SK-N-SH (cell line): ENCODE measurements around the gene LYPD8. TPM values are rescaled to one million over a fixed set of nuclear protein-coding genes. Genes with fewer than 3 reads are reported as not detected.

ENCODE experiments used
- CTCF ChIA-PET: fragments of 300-600, 350-600 bp; formaldehyde crosslinking; extraction: SDS; loops from one replicate; lab custom pipeline; 2021; lab: Yijun Ruan, JAX
- POLR2A ChIA-PET: fragments of 350-600 bp; sonication (Branson Sonifier 250); formaldehyde crosslinking; extraction: SDS; loops from one replicate; lab custom pipeline; 2020; ENCODE audit warnings: antibody characterized with exemption, inconsistent platforms; lab: Yijun Ruan, JAX
- DNase-seq: peaks from one replicate; pipeline ENCODE4 v3.0.0; 2012
- H2AFZ ChIP-seq: fragments of 200-600 bp; sonication (generic); 2 replicates; pipeline ENCODE4 v1.8.1; 2016; ENCODE audit warnings: antibody characterized with exemption, mild to moderate bottlenecking, low read depth
- H3F3A ChIP-seq: fragments of 200-600 bp; sonication (generic); replicated peaks from 2 replicates; pipeline ENCODE3; 2016; ENCODE audit warnings: antibody characterized with exemption, mild to moderate bottlenecking; ENCODE audit not compliant: insufficient read depth
- H3K27ac ChIP-seq, 2 experiments: fragments of 200-500 bp in 1 of 2; fragments of 200-600 bp in 1 of 2; sonication (Bioruptor generic) in 1 of 2; sonication (generic), shearing (Covaris generic) in 1 of 2; 2 replicates each; pipeline versions ENCODE4 v1.5.1 to v1.6.1; 2014 to 2016; ENCODE audit warnings: low read depth in 2 of 2, inconsistent platforms in 1 of 2, low read length in 1 of 2, mild to moderate bottlenecking in 1 of 2, mixed read lengths in 1 of 2
- H3K27me3 ChIP-seq: fragments of 200-600 bp; sonication (generic), shearing (Covaris generic); 2 replicates; pipeline ENCODE4 v1.6.1; 2016; ENCODE audit warnings: mixed run types; ENCODE audit not compliant: insufficient read depth
- H3K36me3 ChIP-seq, 2 experiments: fragments of 200-500 bp in 1 of 2; fragments of 200-600 bp in 1 of 2; sonication (Bioruptor generic) in 1 of 2; sonication (generic) in 1 of 2; replicated peaks in 1 of 2; 2 replicates each; pipeline versions ENCODE3 to v1.5.1; 2014 to 2016; ENCODE audit warnings: low read length in 1 of 2, mild to moderate bottlenecking in 1 of 2; ENCODE audit not compliant: insufficient read depth in 2 of 2, control insufficient read depth in 1 of 2
- H3K4me1 ChIP-seq, 2 experiments: fragments of 200-500 bp in 1 of 2; fragments of 200-600 bp in 1 of 2; sonication (Bioruptor generic) in 1 of 2; sonication (generic), shearing (Covaris generic) in 1 of 2; 2 replicates each; pipeline versions ENCODE4 v1.5.1 to v1.6.1; 2014 to 2016; ENCODE audit warnings: low read depth in 1 of 2, low read length in 1 of 2, mixed run types in 1 of 2; ENCODE audit not compliant: insufficient read depth in 2 of 2, control insufficient read depth in 1 of 2
- H3K4me2 ChIP-seq: fragments of 200-600 bp; sonication (generic), shearing (Covaris generic); 2 replicates; pipeline ENCODE4 v1.6.1; 2017; ENCODE audit warnings: mixed run types
- H3K4me3 ChIP-seq, 2 experiments: fragments of 200-500 bp in 1 of 2; fragments of 200-600 bp in 1 of 2; sonication (Bioruptor generic) in 1 of 2; sonication (generic), shearing (Covaris generic) in 1 of 2; 2 replicates each; pipeline versions ENCODE4 v1.5.1 to v1.8.1; 2014 to 2016; ENCODE audit warnings: low read depth in 2 of 2, inconsistent platforms in 1 of 2, low read length in 1 of 2, mild to moderate bottlenecking in 1 of 2, mixed read lengths in 1 of 2, moderate library complexity in 1 of 2
- H3K79me2 ChIP-seq: fragments of 200-600 bp; sonication (generic); 2 replicates; pipeline ENCODE4 v1.8.1; 2017; ENCODE audit warnings: mild to moderate bottlenecking; ENCODE audit not compliant: insufficient read depth
- H3K9ac ChIP-seq: fragments of 200-600 bp; sonication (generic); 2 replicates; pipeline ENCODE4 v1.6.1; 2017; ENCODE audit warnings: mixed run types
- H3K9me2 ChIP-seq: fragments of 200-600 bp; sonication (generic); 2 replicates; pipeline ENCODE4 v1.6.1; 2017; ENCODE audit warnings: mixed run types
- H3K9me3 ChIP-seq: fragments of 200-600 bp; sonication (generic); 2 replicates; pipeline ENCODE4 v1.6.1; 2017; ENCODE audit warnings: mixed run types, mild to moderate bottlenecking, moderate library complexity
- H4K20me1 ChIP-seq: fragments of 200-600 bp; sonication (generic); 2 replicates; pipeline ENCODE4 v1.6.1; 2017; ENCODE audit warnings: mild to moderate bottlenecking, mixed run types; ENCODE audit not compliant: insufficient read depth
- CHD2 ChIP-seq: fragments of 150-350 bp; IDR thresholded peaks from 2 replicates; pipeline ENCODE4 v1.6.1; 2018; ENCODE audit warnings: low read length; ENCODE audit not compliant: partially characterized antibody
- EP300 ChIP-seq, 2 experiments: IDR thresholded peaks; 2 replicates each; pipeline versions ENCODE4 v1.4.0 to v1.6.1; 2012; ENCODE audit warnings: borderline replicate concordance in 1 of 2, low read depth in 1 of 2, low read length in 1 of 2
- FOSL2 ChIP-seq: IDR thresholded peaks from 2 replicates; pipeline ENCODE4 v1.4.0; 2012; ENCODE audit warnings: low read depth, mild to moderate bottlenecking, moderate library complexity, borderline replicate concordance
- JUND ChIP-seq: IDR thresholded peaks from 2 replicates; pipeline ENCODE4 v1.4.0; 2012
- MXI1 ChIP-seq: IDR thresholded peaks from 2 replicates; pipeline ENCODE4 v1.6.1; 2012; ENCODE audit warnings: mild to moderate bottlenecking, low read depth, low read length, improper control_type of control experiment
- NFIC ChIP-seq: IDR thresholded peaks from 2 replicates; pipeline ENCODE4 v1.4.0; 2012; ENCODE audit warnings: borderline replicate concordance
- NRF1 ChIP-seq: IDR thresholded peaks from 2 replicates; pipeline ENCODE4 v1.6.1; 2012; ENCODE audit warnings: low read depth, mild to moderate bottlenecking, low read length
- PBX3 ChIP-seq: IDR thresholded peaks from 2 replicates; pipeline ENCODE4; 2012
- POLR2AphosphoS5 ChIP-seq: IDR thresholded peaks from 2 replicates; pipeline ENCODE4 v1.6.1; 2012; ENCODE audit warnings: low read depth, low read length
- REST ChIP-seq: IDR thresholded peaks from 2 replicates; pipeline ENCODE4 v1.6.1; 2012; ENCODE audit warnings: mild to moderate bottlenecking, low read depth, low read length, moderate library complexity
- TAF1 ChIP-seq: IDR thresholded peaks from 2 replicates; pipeline ENCODE4 v1.6.1; 2012; ENCODE audit warnings: low read depth, mild to moderate bottlenecking, low read length, moderate library complexity, borderline replicate concordance
- TCF12 ChIP-seq: IDR thresholded peaks from 2 replicates; pipeline ENCODE4 v1.4.0; 2012
- TEAD4 ChIP-seq: IDR thresholded peaks from 2 replicates; pipeline ENCODE4 v1.4.0; 2012; ENCODE audit warnings: mild to moderate bottlenecking, borderline replicate concordance; ENCODE audit not compliant: insufficient read depth
- USF1 ChIP-seq: IDR thresholded peaks from 2 replicates; pipeline ENCODE4 v1.4.0; 2012; ENCODE audit warnings: low read depth, borderline replicate concordance
- USF2 ChIP-seq: fragments of 150-350 bp; IDR thresholded peaks from 2 replicates; pipeline ENCODE4 v1.6.1; 2017; ENCODE audit warnings: antibody characterized with exemption, low read length, low read depth, borderline replicate concordance
- YY1 ChIP-seq: IDR thresholded peaks from 2 replicates; pipeline ENCODE4 v1.4.0; 2012; ENCODE audit warnings: low read depth, mild to moderate bottlenecking
- polyA plus RNA-seq, 3 experiments: library from polyadenylated mRNA; depleted of rRNA; stranded (reverse); fragments of >200 nt; gene quantifications; 2 replicates each; pipeline ENCODE4 v1.2.3, GENCODE V29; 2012

LYPD8 gene
- polyA plus RNA-seq, 1 of the 3 experiments (the other 2 are of a cell fraction) = 1.5 TPM

GRCh38 chr1:248776991-248777390 lies 21.4 kb upstream of the LYPD8 start:
- no peaks in the 10 kb centered on the region for H3K4me1 ChIP-seq
- TF ChIP-seq NFIC = no peak
- TF ChIP-seq TCF12 = no peak
- no peak for TF ChIP-seq USF1
- TF ChIP-seq MXI1 = no peak
- TF ChIP-seq REST = no peak
- no peak for TF ChIP-seq NRF1
- no peak for TF ChIP-seq YY1
- no peak for TF ChIP-seq FOSL2
- TF ChIP-seq TEAD4 = no peak
- TF ChIP-seq POLR2AphosphoS5 = no peak
- TF ChIP-seq USF2 = no peak
- no peak for TF ChIP-seq PBX3
- TF ChIP-seq CHD2 = no peak
- no peak for TF ChIP-seq TAF1
- no peak for TF ChIP-seq JUND
- no peak for TF ChIP-seq EP300 (IDR thresholded peaks at IDR 0.05; ENCODE audit: borderline replicate concordance in 1 of 2, low read depth in 1 of 2, low read length in 1 of 2)
- H3K27ac ChIP-seq = no peak overlapping the region
- H3K4me2 ChIP-seq = no peak overlapping the region
- H3F3A ChIP-seq = no peaks in the 10 kb centered on the region
- DNase-seq = no peak
- no peaks in the 10 kb centered on the region for H3K36me3 ChIP-seq
- H3K79me2 ChIP-seq = no peaks in the 10 kb centered on the region
- H3K27me3 ChIP-seq = peaks cover 10% of the 10 kb centered on the region; the same call in 1 of the 2 replicates
- no peaks in the 10 kb centered on the region for H4K20me1 ChIP-seq
- ChIA-PET CTCF (no interaction called here), POLR2A (no interaction called here)
- H3K9ac ChIP-seq = no peak overlapping the region
- H3K4me3 ChIP-seq = no peak overlapping the region
- H3K9me2 ChIP-seq = no peaks in the 10 kb centered on the region
- no peaks in the 10 kb centered on the region for H3K9me3 ChIP-seq
- no peak overlapping the region for H2AFZ ChIP-seq
